ENCODE data around the gene GAL3ST2. TPM values are rescaled to one million over a fixed set of nuclear protein-coding genes. Genes with fewer than 3 reads are reported as not detected.

GAL3ST2 gene
- total and polyA plus RNA-seq, 2 of the 8 experiments (the other 6 are each of a cell fraction or from before 2014, with no cell fraction given): not detected

DNA sequence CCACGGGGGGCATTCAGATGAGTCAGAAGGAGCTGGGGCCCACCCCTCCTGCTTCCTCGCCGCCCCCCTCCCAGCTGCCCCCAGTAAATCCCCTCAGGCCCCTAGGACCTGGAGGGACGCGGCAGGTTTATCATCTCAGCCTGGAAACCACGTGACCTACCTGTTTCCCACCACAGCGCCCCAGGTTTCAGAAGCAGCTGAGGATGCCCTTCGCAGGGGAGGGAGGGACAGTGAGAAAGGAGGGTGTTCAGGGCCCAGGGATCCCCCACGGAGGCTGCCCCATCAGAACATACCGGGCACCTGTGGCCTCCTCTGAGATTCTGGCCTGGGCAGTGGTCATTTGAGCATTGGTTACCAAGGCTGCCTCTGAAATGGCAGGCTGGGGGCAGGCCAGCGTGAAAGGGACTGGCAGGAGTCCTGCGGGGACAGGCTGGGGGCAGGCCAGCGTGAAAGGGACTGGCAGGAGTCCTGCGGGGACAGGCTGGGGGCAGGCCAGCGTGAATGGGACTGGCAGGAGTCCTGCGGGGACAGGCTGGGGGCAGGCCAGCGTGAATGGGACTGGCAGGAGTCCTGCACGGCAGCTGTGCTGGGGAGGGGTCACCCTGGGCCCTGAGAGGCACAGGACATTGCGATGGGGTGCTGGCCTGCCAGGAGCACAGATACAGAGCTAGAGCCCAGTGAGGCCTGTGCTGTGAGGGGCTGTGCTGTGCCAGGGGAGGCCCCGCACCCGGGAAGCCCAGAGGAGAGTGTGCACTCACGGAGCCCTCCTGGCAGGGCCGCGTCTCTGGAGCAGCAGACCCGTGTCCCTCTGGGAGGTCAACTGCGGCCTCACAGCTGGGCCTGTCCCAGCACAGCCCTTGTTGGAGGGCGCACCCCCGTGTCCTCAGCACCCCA lies 33.9 kb downstream of the GAL3ST2 start (continued):
- no peak for TF ChIP-seq TBP (IDR thresholded peaks at IDR 0.05; ENCODE audit: low read depth, low read length)
- TF ChIP-seq RNF2 (IDR thresholded peaks at IDR 0.05; ENCODE audit: borderline replicate concordance, low read depth, low read length, missing control alignments, poor library complexity, severe bottlenecking): no peak
- TF ChIP-seq GTF2F1 (IDR thresholded peaks at IDR 0.05; ENCODE audit: borderline replicate concordance, low read depth, low read length): no peak

All from H1 (cell line).